ENCODE data around the gene RNF31. TPM values are rescaled to one million over a fixed set of nuclear protein-coding genes. Genes with fewer than 3 reads are reported as not detected.
A peak's percentile ranks its signal among the peaks of the same experiment; 100 is the strongest.
"Not testable (repeated sequence)": the region's sequence is repeated elsewhere in the genome, so short reads cannot be mapped to it uniquely, and the experiment has no call there.

RNF31 gene
- 10 to 100 TPM; 73.7 to 98.4 TPM for total RNA-seq

DNA sequence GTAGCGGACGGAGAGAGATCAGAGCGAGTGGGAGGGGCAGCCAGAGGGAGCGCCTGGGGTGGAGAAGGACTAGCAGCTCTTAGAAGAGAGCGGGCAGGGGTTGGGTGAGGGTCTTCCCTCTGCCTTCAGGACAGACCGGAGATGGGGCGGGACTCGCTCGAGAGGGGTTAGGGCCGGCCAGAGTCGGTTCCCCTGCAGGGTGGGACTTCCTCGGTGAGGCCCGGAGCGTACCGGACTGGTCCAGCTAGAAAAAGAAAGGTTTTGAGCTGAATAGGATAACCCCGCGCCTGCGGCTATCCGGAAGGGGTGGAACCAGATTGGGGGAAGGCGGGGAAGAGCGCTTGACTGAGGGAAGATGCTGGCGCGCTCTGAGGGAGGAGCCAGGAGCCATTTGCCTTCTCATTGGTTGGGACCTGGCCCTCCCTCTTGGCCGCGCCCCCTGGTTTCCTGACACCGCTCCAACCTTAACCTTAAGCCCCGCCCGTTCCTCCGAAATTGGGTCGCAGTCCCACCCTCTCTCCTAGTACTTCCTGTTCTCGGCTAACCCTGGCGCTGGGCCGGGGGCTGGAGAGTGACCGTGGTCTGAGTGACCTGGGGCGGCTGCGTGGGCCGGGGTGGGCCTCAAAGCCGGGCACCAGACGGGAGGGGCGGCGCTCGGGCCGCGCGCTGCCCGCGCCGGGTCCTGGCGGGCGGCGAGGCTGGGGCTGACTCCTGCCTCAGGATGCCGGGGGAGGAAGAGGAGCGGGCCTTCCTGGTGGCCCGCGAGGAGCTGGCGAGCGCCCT is at the start of gene RNF31:
TSS of gene RNF31 (plus strand) at position 521 of the 783 bp plus-strand sequence. CDS start at position 722, 201 bp downstream.
- POLR2A ChIA-PET, result interaction anchor here (0.5 to 4.1 kb wide), 12 partner anchors 9 to 858 kb away, joined by 3 to 36 read pairs (median 5); partner anchors contain the start of genes DCAF11, IRF9, NRL and PABPN1
- peak; percentile 99 for DNase-seq
- H3K27me3 Mint-ChIP-seq, result no peaks in the 10 kb centered on the region
- CTCF ChIA-PET, result interaction anchor here (0.6 to 3.6 kb wide), 19 partner anchors 9 to 193 kb away, joined by 3 to 43 read pairs (median 4); partner anchors contain the start of genes CIDEB, DCAF11, IPO4 and IRF9
- peak; percentile 89 for ATAC-seq
- peak within 1 kb of the TSS; percentile 97 for H3K27ac Mint-ChIP-seq
- intact Hi-C loops (cut with DNase I, micrococcal nuclease), result loop anchor here (1.0 to 10.0 kb wide), 18 partner anchors 11 to 1112 kb away; partner anchors contain the start of genes CHMP4A (in 2 of the 2), DCAF11 (in 2 of the 2), IPO4 (in 2 of the 2) and IRF9 (in 2 of the 2)
- H3K9me3 Mint-ChIP-seq (ENCODE audit: low read depth), result no peaks in the 10 kb centered on the region
- peaks cover 73% of the 10 kb centered on the region for H3K36me3 Mint-ChIP-seq (ENCODE audit: low read depth)
- H3K4me3 Mint-ChIP-seq, result peak within 1 kb of the TSS; percentile 94
- peaks cover 57% of the 10 kb centered on the region for H3K4me1 Mint-ChIP-seq

DNA sequence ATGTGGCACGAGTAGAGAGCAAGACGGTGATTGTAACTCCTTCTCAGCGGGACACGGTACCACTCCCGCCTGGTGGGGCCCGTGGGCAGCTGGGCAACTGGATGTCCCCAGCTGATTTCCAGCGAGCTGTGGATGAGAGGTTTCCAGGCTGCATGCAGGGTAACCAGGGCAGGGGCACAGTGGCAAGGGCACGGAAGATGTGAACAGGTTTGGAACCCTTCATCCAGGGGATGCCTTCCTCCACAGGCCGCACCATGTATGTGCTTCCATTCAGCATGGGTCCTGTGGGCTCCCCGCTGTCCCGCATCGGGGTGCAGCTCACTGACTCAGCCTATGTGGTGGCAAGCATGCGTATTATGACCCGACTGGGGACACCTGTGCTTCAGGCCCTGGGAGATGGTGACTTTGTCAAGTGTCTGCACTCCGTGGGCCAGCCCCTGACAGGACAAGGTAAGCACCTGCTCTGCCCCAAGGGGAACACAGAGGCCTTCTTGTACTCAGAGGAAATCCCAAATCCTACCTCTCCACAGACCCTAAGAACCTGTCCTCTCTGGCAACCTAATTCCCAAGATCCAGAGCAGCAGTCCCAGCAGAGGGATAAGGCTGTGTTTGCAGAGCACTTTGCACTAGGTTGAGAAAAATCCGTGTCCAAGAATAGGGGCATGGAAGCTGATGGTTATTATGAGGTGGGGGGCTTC is 48.9 kb upstream of the RNF31 start:
- POLR2A ChIA-PET, result no interaction called here
- Mint-ChIP-seq H3K4me1 (peaks cover 18% of the 10 kb centered on the region), H3K27me3 (no peaks in the 10 kb centered on the region), H3K36me3 (ENCODE audit: low read depth) (peaks cover 59% of the 10 kb centered on the region), H3K27ac (no peak overlapping the region), H3K4me3 (no peak overlapping the region), H3K9me3 (ENCODE audit: low read depth) (no peaks in the 10 kb centered on the region)
- no peak for ATAC-seq
- CTCF ChIA-PET, result interaction anchor here (12.4 kb wide), 1 partner anchor 9 kb away, joined by 189 read pairs; no protein-coding TSS in a partner anchor
- DNase-seq, result no peak
- intact Hi-C loops (cut with DNase I, micrococcal nuclease), result no loop called here

DNA sequence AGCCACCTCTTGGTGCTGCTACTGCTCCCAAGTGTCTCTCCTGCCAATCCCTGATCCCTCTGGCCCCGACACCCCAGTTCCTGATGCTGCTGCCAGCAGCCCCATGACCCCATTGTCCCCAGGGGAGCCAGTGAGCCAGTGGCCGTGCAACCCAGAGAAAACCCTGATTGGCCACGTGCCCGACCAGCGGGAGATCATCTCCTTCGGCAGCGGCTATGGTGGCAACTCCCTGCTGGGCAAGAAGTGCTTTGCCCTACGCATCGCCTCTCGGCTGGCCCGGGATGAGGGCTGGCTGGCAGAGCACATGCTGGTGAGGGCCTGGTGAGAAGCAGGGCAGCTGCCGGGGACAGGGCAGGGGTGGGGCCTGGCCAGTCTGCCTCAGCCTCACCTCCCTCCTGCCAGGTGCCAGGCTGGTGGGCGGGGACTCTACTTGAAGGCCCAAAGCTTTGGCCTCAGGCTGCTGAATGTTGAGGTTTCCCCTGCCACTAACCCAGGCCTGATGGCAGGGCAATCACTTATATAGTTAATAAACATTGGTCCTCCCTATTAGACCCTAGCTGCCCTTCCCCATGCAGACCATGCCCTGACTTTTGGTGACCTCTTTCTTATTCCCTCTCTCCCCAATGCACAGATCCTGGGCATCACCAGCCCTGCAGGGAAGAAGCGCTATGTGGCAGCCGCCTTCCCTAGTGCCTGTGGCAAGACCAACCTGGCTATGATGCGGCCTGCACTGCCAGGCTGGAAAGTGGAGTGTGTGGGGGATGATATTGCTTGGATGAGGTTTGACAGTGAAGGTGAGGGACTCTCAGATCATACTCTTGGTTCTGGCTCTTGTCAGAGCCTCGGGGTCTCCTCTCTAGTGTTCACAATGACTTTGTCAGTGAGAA is 48.1 kb upstream of the RNF31 start:
- Mint-ChIP-seq H3K4me1 (peaks cover 14% of the 10 kb centered on the region), H3K27ac (no peak overlapping the region), H3K27me3 (no peaks in the 10 kb centered on the region), H3K36me3 (ENCODE audit: low read depth) (peaks cover 63% of the 10 kb centered on the region), H3K4me3 (no peak overlapping the region), H3K9me3 (ENCODE audit: low read depth) (no peaks in the 10 kb centered on the region)
- no peak for ATAC-seq
- intact Hi-C loops (cut with DNase I, micrococcal nuclease), result no loop called here
- CTCF ChIA-PET, result interaction anchor here (12.4 kb wide), 1 partner anchor 8 kb away, joined by 189 read pairs; no protein-coding TSS in a partner anchor
- DNase-seq, result no peak
- POLR2A ChIA-PET, result no interaction called here

DNA sequence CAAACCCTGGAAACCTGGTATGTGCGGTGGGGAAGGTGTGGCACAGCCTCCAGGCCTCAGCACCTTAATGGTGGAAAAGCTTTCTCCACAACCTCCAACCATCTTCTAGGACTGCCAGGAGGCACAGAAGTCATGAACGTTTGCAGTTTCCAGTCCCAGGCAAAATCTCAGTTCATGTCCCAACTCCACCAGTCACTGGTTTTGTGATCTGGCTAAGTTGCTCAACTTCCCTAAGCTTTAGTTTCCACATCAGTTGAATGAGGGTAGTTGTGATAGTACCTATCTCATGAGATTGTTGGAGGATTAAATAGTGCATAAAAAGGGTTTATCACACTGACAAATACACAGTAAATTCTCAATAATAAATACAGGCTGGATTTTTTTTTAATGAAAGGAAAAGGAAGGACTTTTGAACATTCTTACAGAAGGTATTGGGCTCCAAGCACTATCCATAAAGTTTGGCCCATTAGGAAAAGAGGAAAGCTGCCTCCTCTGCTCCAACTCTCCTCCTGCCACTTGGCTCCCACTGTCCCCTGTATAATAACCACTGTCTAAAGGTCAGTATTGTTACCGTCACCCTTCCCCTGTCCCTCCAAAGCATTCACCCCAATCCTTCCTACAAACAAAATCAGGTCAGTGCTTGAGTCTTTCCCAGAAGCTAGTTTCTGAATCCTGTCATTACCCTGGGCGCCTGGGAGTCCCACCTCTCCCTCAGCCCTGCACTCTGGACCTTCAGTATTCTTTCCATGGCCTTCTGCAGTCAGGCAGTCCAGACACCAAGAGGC is 46.9 kb upstream of the RNF31 start:
- H3K27ac Mint-ChIP-seq, result no peak overlapping the region
- H3K27me3 Mint-ChIP-seq, result no peaks in the 10 kb centered on the region
- peaks cover 63% of the 10 kb centered on the region for H3K36me3 Mint-ChIP-seq (ENCODE audit: low read depth)
- POLR2A ChIA-PET, result no interaction called here
- H3K4me3 Mint-ChIP-seq, result no peak overlapping the region
- CTCF ChIA-PET, result interaction anchor here (0.7 to 12.4 kb wide), 3 partner anchors 7 to 14 kb away, joined by 3 to 189 read pairs (median 4); no protein-coding TSS in a partner anchor
- peaks cover 13% of the 10 kb centered on the region for H3K4me1 Mint-ChIP-seq
- intact Hi-C loops (cut with DNase I, micrococcal nuclease), result no loop called here
- no peak for DNase-seq
- H3K9me3 Mint-ChIP-seq (ENCODE audit: low read depth), result no peaks in the 10 kb centered on the region
- no peak for ATAC-seq

DNA sequence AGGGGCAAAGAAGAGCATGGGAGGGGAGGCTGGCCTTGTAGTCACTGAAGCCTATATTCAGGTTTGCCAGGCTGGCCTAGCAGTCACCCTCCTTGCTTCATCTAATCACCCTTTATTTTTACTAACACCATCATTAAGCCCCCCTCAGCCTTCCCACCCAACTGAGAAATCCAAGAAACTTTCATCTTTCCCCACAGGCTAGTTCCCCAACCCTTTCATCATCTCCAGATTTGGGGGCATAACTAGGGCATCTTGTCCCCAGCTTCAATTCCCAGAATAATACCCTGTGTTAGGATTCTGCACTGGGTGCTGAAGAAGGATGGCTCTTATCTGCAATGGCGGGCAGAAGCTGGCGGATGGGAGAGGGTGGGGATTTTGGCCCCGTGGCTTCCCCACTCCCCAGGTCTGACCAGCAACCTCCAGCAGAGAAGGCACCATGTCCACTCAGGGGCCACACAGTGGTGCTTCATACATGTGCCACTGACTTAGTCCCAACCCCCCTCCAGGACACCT is 46.3 kb upstream of the RNF31 start:
- intact Hi-C loops (cut with DNase I, micrococcal nuclease), result no loop called here
- DNase-seq (no peak), ATAC-seq (no peak)
- H3K27me3 Mint-ChIP-seq, result no peaks in the 10 kb centered on the region
- H3K4me1 Mint-ChIP-seq, result peaks cover 10% of the 10 kb centered on the region
- H3K27ac Mint-ChIP-seq, result no peak overlapping the region
- POLR2A ChIA-PET, result no interaction called here
- H3K4me3 Mint-ChIP-seq, result no peak overlapping the region
- H3K9me3 Mint-ChIP-seq (ENCODE audit: low read depth), result no peaks in the 10 kb centered on the region
- CTCF ChIA-PET, result interaction anchor here (0.7 to 1.0 kb wide), 2 partner anchors 8 to 14 kb away, joined by 3 to 4 read pairs; no protein-coding TSS in a partner anchor
- peaks cover 58% of the 10 kb centered on the region for H3K36me3 Mint-ChIP-seq (ENCODE audit: low read depth)

DNA sequence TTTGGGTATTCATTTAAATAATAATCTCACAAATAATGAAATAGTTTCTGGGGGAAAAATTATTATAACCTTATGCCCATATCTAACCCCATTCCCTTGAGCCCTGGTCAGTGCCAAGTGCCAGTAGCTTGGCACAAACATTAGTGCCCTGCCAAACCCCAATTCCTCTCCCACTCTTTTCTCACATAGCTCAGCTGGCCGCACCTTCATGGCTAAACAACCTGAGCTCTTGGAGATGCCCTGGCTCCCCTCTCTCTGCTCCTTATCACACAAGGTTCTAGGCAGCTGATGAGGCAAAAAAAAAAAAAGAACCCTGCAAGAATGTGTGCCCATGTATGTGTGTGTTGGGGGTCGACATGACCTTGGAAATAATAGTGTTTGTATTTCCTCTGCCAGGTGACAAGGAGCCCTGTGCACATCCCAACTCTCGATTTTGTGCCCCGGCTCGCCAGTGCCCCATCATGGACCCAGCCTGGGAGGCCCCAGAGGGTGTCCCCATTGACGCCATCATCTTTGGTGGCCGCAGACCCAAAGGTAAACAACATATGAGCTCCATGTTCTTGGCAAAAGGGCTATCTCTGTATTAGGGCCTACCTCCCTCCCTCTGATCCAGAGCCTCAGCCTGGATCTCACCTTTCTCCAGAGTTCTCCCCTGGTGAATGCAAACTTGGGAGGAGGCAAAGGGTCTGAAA is 44.8 kb upstream of the RNF31 start:
- intact Hi-C loops (cut with DNase I, micrococcal nuclease), result no loop called here
- DNase-seq, result no peak
- H3K9me3 Mint-ChIP-seq (ENCODE audit: low read depth), result no peaks in the 10 kb centered on the region
- CTCF ChIA-PET, result interaction anchor here (0.8 to 1.1 kb wide), 2 partner anchors 10 to 16 kb away, joined by 3 read pairs; no protein-coding TSS in a partner anchor
- no peak for ATAC-seq
- H3K4me1 Mint-ChIP-seq, result peaks cover 5% of the 10 kb centered on the region
- POLR2A ChIA-PET, result interaction anchor here (0.7 kb wide), 1 partner anchor 44 kb away, joined by 4 read pairs; no protein-coding TSS in a partner anchor
- H3K27me3 Mint-ChIP-seq, result no peaks in the 10 kb centered on the region
- H3K36me3 Mint-ChIP-seq (ENCODE audit: low read depth), result peaks cover 50% of the 10 kb centered on the region
- H3K27ac Mint-ChIP-seq, result no peak overlapping the region
- H3K4me3 Mint-ChIP-seq, result no peak overlapping the region

DNA sequence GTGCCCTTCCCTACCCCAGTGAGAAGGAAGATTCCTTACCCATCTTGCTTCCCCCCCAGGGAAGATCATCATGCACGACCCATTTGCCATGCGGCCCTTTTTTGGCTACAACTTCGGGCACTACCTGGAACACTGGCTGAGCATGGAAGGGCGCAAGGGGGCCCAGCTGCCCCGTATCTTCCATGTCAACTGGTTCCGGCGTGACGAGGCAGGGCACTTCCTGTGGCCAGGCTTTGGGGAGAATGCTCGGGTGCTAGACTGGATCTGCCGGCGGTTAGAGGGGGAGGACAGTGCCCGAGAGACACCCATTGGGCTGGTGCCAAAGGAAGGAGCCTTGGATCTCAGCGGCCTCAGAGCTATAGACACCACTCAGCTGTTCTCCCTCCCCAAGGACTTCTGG is 43.8 kb upstream of the RNF31 start:
- CTCF ChIA-PET, result interaction anchor here (1.2 to 7.8 kb wide), 2 partner anchors 9 to 39 kb away, joined by 3 to 189 read pairs; partner anchors contain the start of gene PCK2
- H3K36me3 Mint-ChIP-seq (ENCODE audit: low read depth), result peaks cover 45% of the 10 kb centered on the region

DNA sequence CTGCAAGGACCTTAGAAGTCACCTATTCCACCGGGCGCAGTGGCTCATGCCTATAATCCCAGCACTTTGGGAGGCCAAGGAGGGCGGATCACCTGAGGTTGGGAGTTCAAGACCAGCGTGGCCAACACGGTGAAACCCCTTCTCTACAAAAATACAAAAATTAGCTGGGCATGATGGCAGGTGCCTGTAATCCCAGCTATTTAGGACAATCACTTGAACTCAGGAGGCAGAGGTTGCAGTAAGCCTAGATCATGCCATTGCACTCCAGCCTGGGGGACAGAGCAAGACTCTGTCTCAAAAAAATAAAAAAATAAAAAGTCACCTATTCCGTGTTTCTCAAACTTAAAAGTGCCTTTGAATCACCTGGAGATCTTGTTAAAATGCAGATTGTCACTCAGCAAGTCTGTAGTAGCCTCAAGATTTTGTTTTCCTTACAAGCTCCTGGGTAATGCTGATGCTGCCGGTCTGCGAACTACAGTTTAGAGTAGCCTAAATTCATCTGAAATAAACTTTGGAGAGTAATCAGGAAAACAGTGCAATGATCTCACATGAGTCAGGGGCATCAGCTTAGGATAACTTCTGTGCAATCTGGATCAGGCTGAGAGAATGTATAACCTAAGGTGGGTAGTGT is 41.6 kb upstream of the RNF31 start:
- H3K9me3 Mint-ChIP-seq (ENCODE audit: low read depth); DNase-seq; ATAC-seq; intact Hi-C loops (cut with DNase I, micrococcal nuclease); H3K27me3 Mint-ChIP-seq; H3K4me3 Mint-ChIP-seq: not testable (repeated sequence)
- peaks cover 31% of the 10 kb centered on the region for H3K36me3 Mint-ChIP-seq (ENCODE audit: low read depth)
- POLR2A ChIA-PET, result interaction anchor here (0.6 kb wide), 1 partner anchor 88 kb away, joined by 5 read pairs; no protein-coding TSS in a partner anchor
- peak overlapping the region; percentile 72 for H3K27ac Mint-ChIP-seq
- CTCF ChIA-PET, result interaction anchor here (0.6 to 7.8 kb wide), 6 partner anchors 11 to 331 kb away, joined by 3 to 189 read pairs (median 5); partner anchors contain the start of gene PCK2
- H3K4me1 Mint-ChIP-seq, result peaks cover 21% of the 10 kb centered on the region

More for the DNA sequence above, 43.8 kb upstream of the RNF31 start:
- intact Hi-C loops (cut with DNase I, micrococcal nuclease), result no loop called here
- POLR2A ChIA-PET, result no interaction called here
- no peak for ATAC-seq
- DNase-seq, result no peak
- H3K9me3 Mint-ChIP-seq (ENCODE audit: low read depth), result no peaks in the 10 kb centered on the region
- H3K4me1 Mint-ChIP-seq, result peaks cover 10% of the 10 kb centered on the region
- no peak overlapping the region for H3K27ac Mint-ChIP-seq
- H3K27me3 Mint-ChIP-seq, result no peaks in the 10 kb centered on the region
- no peak overlapping the region for H3K4me3 Mint-ChIP-seq

DNA sequence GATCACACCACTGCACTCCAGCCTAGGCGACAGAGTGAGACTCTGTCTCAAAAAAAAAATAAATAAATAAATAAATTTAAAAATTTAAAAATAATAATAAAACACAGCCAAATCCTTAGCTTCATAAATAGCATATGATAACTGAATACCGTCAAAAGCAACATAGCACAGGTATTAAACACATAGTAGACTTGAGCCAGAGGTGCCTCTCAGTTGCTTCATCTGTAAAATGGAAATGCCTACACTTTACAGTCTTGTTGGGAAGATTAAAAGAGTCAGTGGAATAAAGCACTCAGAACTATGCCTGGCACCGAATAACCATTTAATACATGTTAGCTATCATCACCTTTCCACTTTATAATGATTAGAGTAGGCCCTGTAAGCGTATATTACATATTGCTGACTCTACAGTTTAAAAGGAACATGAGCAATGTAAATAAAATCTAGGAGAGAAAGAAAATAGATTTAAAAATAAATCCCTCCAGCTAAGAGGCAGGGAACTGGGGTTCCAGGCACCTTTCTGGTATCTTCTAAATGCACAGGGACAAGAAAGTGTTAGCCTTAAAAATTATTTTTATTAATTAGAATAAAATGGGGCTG is 40.5 kb upstream of the RNF31 start:
- Mint-ChIP-seq H3K4me1 (peaks cover 22% of the 10 kb centered on the region), H3K4me3 (no peak overlapping the region), H3K27ac (no peak overlapping the region), H3K36me3 (ENCODE audit: low read depth) (peaks cover 23% of the 10 kb centered on the region), H3K9me3 (ENCODE audit: low read depth) (no peaks in the 10 kb centered on the region), H3K27me3 (no peaks in the 10 kb centered on the region)
- intact Hi-C loops (cut with DNase I, micrococcal nuclease), result no loop called here
- ChIA-PET CTCF (interaction anchor here (0.6 to 7.8 kb wide), 13 partner anchors 10 to 480 kb away, joined by 3 to 189 read pairs (median 4); partner anchors contain the start of genes IRF9, PCK2 and PSME2), POLR2A (no interaction called here)
- no peak for DNase-seq
- ATAC-seq, result no peak
